Activated CD4-positive, alpha-beta memory T cell treated with anti-CD3 and anti-CD28 coated beads for 36 hours (primary cell): ENCODE measurements around the gene PLD6. TPM values are rescaled to one million over a fixed set of nuclear protein-coding genes. Genes with fewer than 3 reads are reported as not detected.

Experiments
- CTCF ChIA-PET: fragments of 350-600 bp; sonication (Branson Sonifier 250); formaldehyde crosslinking; loops from one replicate; lab custom pipeline; 2021; ENCODE audit warnings: antibody characterized with exemption, inconsistent platforms; lab: Charles Lee
- POLR2A ChIA-PET: fragments of 350-600 bp; sonication (Branson Sonifier 250); formaldehyde crosslinking; loops from one replicate; lab custom pipeline; 2021; ENCODE audit warnings: antibody characterized with exemption; lab: Charles Lee
- DNase-seq: peaks from one replicate; pipeline ENCODE4 v3.0.0-alpha.2; 2020
- H3K27ac Mint-ChIP-seq: one replicate; pipeline ENCODE4 v1.8.0; 2021; ENCODE audit warnings: mixed read lengths
- H3K27me3 Mint-ChIP-seq: one replicate; pipeline ENCODE4 v1.8.0; 2021; ENCODE audit warnings: mixed read lengths
- H3K36me3 Mint-ChIP-seq: one replicate; pipeline ENCODE4 v1.8.0; 2021; ENCODE audit warnings: mixed read lengths
- H3K4me1 Mint-ChIP-seq: one replicate; pipeline ENCODE4 v1.8.0; 2021; ENCODE audit warnings: low read depth, mixed read lengths
- H3K4me3 Mint-ChIP-seq: one replicate; pipeline ENCODE4 v1.8.0; 2021; ENCODE audit warnings: mild to moderate bottlenecking, mixed read lengths
- H3K9me3 Mint-ChIP-seq: one replicate; pipeline ENCODE4 v1.8.0; 2021; ENCODE audit warnings: mixed read lengths
- intact Hi-C: fragments of 100-400 bp; cut with micrococcal nuclease; formaldehyde crosslinking; loops from one replicate; pipeline ENCODE4 v1.15.1; 2023
- total RNA-seq, 2 experiments: library from RNA; stranded (reverse); gene quantifications; one replicate each; pipeline ENCODE4 v1.2.3, GENCODE V29; 2021

The PLD6 gene
- total RNA-seq, 2 experiments from 2014 or later: 9.3 to 9.4 TPM

DNA sequence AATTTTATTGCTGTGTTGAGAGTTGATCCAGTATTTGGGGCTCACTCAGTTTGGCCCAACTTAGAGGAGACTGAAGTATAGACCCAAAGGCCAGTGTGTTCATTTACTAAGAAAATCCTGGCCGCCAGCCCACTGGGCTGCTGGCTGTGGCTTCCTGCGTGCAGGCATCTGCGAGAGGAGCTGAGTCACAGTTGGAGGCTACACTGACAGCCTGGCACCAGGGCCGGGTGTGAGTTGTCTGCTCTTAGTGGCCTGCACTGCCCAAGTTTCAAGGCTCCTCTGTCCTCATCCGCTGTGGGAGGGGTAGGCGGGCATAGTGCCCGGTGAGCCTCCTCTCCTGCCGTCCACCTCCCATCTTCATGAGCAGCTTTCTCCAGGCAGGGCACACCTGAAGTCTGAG lies 54.2 kb downstream of the PLD6 start:
- CTCF ChIA-PET: interaction anchor here (2.4 kb wide), 1 partner anchor 10 kb away, joined by 8 read pairs; no protein-coding TSS in a partner anchor
- Mint-ChIP-seq H3K36me3 (peaks cover 37% of the 10 kb centered on the region), H3K9me3 (no peaks in the 10 kb centered on the region), H3K4me3 (no peak overlapping the region), H3K27ac (peak overlapping the region; percentile 51), H3K4me1 (peaks cover 60% of the 10 kb centered on the region), H3K27me3 (no peaks in the 10 kb centered on the region)
- POLR2A ChIA-PET: interaction anchor here (1.2 kb wide), 1 partner anchor 32 kb away, joined by 4 read pairs; no protein-coding TSS in a partner anchor
- intact Hi-C loops: loop anchor here (1.0 to 2.0 kb wide), 4 partner anchors 27 to 153 kb away; no protein-coding TSS in a partner anchor
- DNase-seq: peak; percentile 66

DNA sequence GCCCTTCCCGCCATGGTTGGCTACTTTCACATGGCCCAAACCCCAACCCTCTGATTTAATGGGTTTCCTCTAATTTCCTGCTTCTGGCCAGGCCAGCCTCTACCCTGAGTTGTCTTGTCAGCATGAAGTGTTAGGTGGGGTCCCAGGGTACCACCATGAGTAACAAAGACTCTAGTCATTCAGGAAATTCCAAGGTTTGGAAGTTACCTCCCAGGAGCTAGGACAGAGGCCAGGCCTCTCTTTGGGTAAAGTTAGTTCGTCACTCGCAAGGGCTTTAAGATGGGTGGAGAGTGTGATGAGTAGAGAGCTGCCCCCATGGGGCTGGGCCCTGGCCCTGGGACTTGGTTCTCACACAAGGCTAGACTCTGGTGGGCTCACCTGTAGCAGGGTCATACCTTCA lies 54.6 kb downstream of the PLD6 start:
- CTCF ChIA-PET: interaction anchor here (2.4 kb wide), 1 partner anchor 9 kb away, joined by 8 read pairs; no protein-coding TSS in a partner anchor
- Mint-ChIP-seq H3K4me1 (peaks cover 62% of the 10 kb centered on the region), H3K27ac (peak overlapping the region; percentile 67), H3K4me3 (no peak overlapping the region), H3K36me3 (peaks cover 38% of the 10 kb centered on the region), H3K9me3 (no peaks in the 10 kb centered on the region), H3K27me3 (no peaks in the 10 kb centered on the region)
- DNase-seq: no peak
- intact Hi-C loops: loop anchor here (1.0 to 2.0 kb wide), 4 partner anchors 28 to 153 kb away; no protein-coding TSS in a partner anchor
- POLR2A ChIA-PET: interaction anchor here (1.2 kb wide), 1 partner anchor 32 kb away, joined by 4 read pairs; no protein-coding TSS in a partner anchor

DNA sequence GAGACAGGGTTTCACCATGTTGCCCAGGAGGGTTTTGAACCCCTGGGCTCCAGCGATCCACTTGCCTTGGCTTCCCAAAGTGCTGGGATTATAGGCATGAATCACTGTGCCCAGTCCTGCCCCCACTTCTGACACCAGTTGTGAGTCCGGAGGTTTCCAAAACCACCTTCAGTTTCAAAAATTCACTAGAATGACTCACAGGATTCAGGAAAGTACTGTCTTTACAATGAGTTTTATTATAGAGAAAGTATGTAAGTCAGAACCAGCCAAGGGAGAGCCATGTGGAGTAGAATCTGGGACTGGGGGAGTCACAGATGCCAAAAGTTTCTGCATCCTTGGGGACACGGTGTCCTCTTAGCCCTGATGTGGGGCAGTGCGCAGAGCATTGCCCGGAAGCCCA lies 55.1 kb downstream of the PLD6 start:
- POLR2A ChIA-PET: no interaction called here
- Mint-ChIP-seq H3K27ac (peak overlapping the region; percentile 67), H3K4me1 (peaks cover 62% of the 10 kb centered on the region)

More for the DNA sequence above, 55.1 kb downstream of the PLD6 start:
- peaks cover 38% of the 10 kb centered on the region for H3K36me3 Mint-ChIP-seq
- intact Hi-C loops: loop anchor here (1.0 to 2.0 kb wide), 4 partner anchors 28 to 154 kb away; no protein-coding TSS in a partner anchor
- H3K27me3 Mint-ChIP-seq: no peaks in the 10 kb centered on the region
- no peak overlapping the region for H3K4me3 Mint-ChIP-seq
- CTCF ChIA-PET: interaction anchor here (1.1 to 2.4 kb wide), 2 partner anchors 9 kb away, joined by 3 to 8 read pairs; no protein-coding TSS in a partner anchor
- no peaks in the 10 kb centered on the region for H3K9me3 Mint-ChIP-seq
- peak; percentile 71 for DNase-seq

Other genes with a start within 250 kb of the PLD6 start
- gene TNFRSF13B, start 234.2 kb downstream of the PLD6 start, total RNA-seq: not detected
- 100 to 1,000 TPM; 145 to 157 TPM for gene MPRIP, start 163.9 kb downstream of the PLD6 start, total RNA-seq
- gene FLCN, start 30.8 kb upstream of the PLD6 start, total RNA-seq: 10 to 100 TPM; 24.0 to 24.6 TPM
- gene COPS3, start 74.9 kb upstream of the PLD6 start, total RNA-seq: 100 to 1,000 TPM in 1 of 2 experiments, 10 to 100 TPM in 1; 96.1 to 104 TPM
- 1 to 10 TPM; 8.5 to 9.3 TPM for gene NT5M, start 97.0 kb upstream of the PLD6 start, total RNA-seq